ENCODE results near the gene SLC9A4.

The SLC9A4 gene

DNA sequence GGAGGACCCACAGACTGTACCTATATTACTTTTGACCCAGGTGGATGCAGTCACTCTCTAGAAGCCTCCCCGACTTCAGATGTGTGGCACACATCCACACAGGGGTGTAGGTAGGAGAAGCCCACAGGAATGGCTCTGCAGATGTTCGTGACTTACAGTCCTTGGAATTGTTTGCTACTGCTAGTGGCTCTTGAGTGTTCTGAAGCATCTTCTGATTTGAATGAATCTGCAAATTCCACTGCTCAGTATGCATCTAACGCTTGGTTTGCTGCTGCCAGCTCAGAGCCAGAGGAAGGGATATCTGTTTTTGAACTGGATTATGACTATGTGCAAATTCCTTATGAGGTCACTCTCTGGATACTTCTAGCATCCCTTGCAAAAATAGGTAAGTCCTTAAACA lies 605 bp downstream of the SLC9A4 start:
- CTCF ChIA-PET, result interaction anchor here (0.9 to 8.1 kb wide), 19 partner anchors 10 to 235 kb away, joined by 3 to 111 read pairs (median 5); no protein-coding TSS in a partner anchor
- WGBS (ENCODE audit: insufficient coverage), result 90% methylated on average over 2 of the region's 3 CpGs
- no peak overlapping the region for H3K27ac ChIP-seq (ENCODE audit: insufficient read depth in 1 of 2, low read depth in 1 of 2, low read length in 2 of 2, poor library complexity in 1 of 2, severe bottlenecking in 2 of 2)
- H3K4me3 ChIP-seq (ENCODE audit: control insufficient read depth in 1 of 7, extremely low read depth in 1 of 7, insufficient read depth in 4 of 7, low read depth in 2 of 7, low read length in 6 of 7), result no peak overlapping the region
- DNase-seq, result no peak
- no peaks in the 10 kb centered on the region for H3K36me3 ChIP-seq (ENCODE audit: control insufficient read depth in 4 of 4, insufficient read depth in 4 of 4, low read length in 3 of 4)
- POLR2A ChIA-PET, result no interaction called here
- H3K27me3 ChIP-seq (replicated peaks in 2 of 5; ENCODE audit: control insufficient read depth in 4 of 5, insufficient read depth in 5 of 5, low read length in 4 of 5), result peaks cover 0 to 23% (median 6%) of the 10 kb centered on the region in 5 experiments
- peaks cover 0 to 7% (median 5%) of the 10 kb centered on the region in 5 experiments for H3K9me3 ChIP-seq (ENCODE audit: control extremely low read depth in 1 of 5, control insufficient read depth in 4 of 5, insufficient read depth in 2 of 5, low read depth in 1 of 5, low read length in 4 of 5)
- no peaks in the 10 kb centered on the region for H3K4me1 ChIP-seq (ENCODE audit: control extremely low read depth in 1 of 4, control insufficient read depth in 4 of 4, insufficient read depth in 4 of 4, low read length in 3 of 4)

DNA sequence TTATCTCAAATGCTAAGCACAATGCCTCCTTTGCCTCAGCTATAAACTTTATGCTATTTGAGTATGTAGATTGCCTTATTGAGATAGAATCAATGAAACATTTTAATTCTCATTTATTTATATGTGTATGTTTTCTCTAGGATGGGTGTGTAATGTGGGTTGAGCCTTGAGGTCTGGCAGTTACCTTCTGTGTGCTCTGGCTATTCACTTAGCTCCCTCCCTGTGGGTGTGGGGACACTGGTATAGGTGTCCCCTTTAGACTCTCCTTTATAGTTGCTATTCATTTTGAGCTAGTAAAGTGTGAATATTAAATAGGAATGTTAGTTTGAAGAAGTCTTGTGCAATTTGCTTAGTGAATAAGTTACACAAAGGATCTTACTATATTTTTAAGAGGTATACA lies 1.8 kb downstream of the SLC9A4 start:
- ChIA-PET CTCF (interaction anchor here (0.7 to 8.1 kb wide), 10 partner anchors 9 to 330 kb away, joined by 3 to 111 read pairs (median 4); no protein-coding TSS in a partner anchor), POLR2A (no interaction called here)
- no peaks in the 10 kb centered on the region for H3K36me3 ChIP-seq (ENCODE audit: control insufficient read depth in 4 of 4, insufficient read depth in 4 of 4, low read length in 3 of 4)
- no peaks in the 10 kb centered on the region for H3K4me1 ChIP-seq (ENCODE audit: control extremely low read depth in 1 of 4, control insufficient read depth in 4 of 4, insufficient read depth in 4 of 4, low read length in 3 of 4)
- H3K9me3 ChIP-seq (ENCODE audit: control extremely low read depth in 1 of 5, control insufficient read depth in 4 of 5, insufficient read depth in 2 of 5, low read depth in 1 of 5, low read length in 4 of 5), result peaks cover 0 to 5% (median 0%) of the 10 kb centered on the region in 5 experiments
- H3K4me3 ChIP-seq (ENCODE audit: control insufficient read depth in 1 of 7, extremely low read depth in 1 of 7, insufficient read depth in 4 of 7, low read depth in 2 of 7, low read length in 6 of 7), result no peak overlapping the region
- peaks cover 0 to 29% (median 9%) of the 10 kb centered on the region in 5 experiments for H3K27me3 ChIP-seq (replicated peaks in 2 of 5; ENCODE audit: control insufficient read depth in 4 of 5, insufficient read depth in 5 of 5, low read length in 4 of 5)
- no peak for DNase-seq
- no peak overlapping the region for H3K27ac ChIP-seq (ENCODE audit: insufficient read depth in 1 of 2, low read depth in 1 of 2, low read length in 2 of 2, poor library complexity in 1 of 2, severe bottlenecking in 2 of 2)

DNA sequence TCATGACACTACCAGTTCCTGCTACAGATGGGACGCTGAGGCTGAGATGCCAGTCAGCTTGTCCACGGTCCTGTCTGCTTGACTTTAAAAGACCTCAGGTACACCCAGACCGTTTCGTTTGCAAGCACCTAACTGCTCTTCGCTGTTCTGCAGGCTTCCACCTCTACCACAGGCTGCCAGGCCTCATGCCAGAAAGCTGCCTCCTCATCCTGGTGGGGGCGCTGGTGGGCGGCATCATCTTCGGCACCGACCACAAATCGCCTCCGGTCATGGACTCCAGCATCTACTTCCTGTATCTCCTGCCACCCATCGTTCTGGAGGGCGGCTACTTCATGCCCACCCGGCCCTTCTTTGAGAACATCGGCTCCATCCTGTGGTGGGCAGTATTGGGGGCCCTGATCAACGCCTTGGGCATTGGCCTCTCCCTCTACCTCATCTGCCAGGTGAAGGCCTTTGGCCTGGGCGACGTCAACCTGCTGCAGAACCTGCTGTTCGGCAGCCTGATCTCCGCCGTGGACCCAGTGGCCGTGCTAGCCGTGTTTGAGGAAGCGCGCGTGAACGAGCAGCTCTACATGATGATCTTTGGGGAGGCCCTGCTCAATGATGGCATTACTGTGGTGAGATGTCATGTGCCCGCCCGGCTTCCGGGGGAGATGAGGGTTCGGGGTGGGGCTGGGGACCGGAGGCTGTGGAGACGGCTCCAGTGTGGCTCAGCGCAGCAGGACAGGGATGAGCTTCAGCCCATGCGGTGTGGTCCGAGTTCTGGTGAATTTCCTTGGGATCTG lies 5.9 kb downstream of the SLC9A4 start:
- H3K4me1 ChIP-seq (ENCODE audit: control extremely low read depth in 1 of 4, control insufficient read depth in 4 of 4, insufficient read depth in 4 of 4, low read length in 3 of 4), result peaks cover 0 to 4% (median 0%) of the 10 kb centered on the region in 4 experiments
- H3K4me3 ChIP-seq (ENCODE audit: control insufficient read depth in 1 of 7, extremely low read depth in 1 of 7, insufficient read depth in 4 of 7, low read depth in 2 of 7, low read length in 6 of 7), result no peak overlapping the region
- WGBS (ENCODE audit: insufficient coverage), result 96% methylated on average over 36 of the region's 36 CpGs
- H3K9me3 ChIP-seq (ENCODE audit: control extremely low read depth in 1 of 5, control insufficient read depth in 4 of 5, insufficient read depth in 2 of 5, low read depth in 1 of 5, low read length in 4 of 5), result no peaks in the 10 kb centered on the region
- ChIA-PET CTCF (interaction anchor here (0.9 to 1.8 kb wide), 4 partner anchors 21 to 137 kb away, joined by 3 to 6 read pairs (median 3); no protein-coding TSS in a partner anchor), POLR2A (no interaction called here)
- H3K36me3 ChIP-seq (ENCODE audit: control insufficient read depth in 4 of 4, insufficient read depth in 4 of 4, low read length in 3 of 4), result no peaks in the 10 kb centered on the region
- no peak for DNase-seq
- no peak overlapping the region for H3K27ac ChIP-seq (ENCODE audit: insufficient read depth in 1 of 2, low read depth in 1 of 2, low read length in 2 of 2, poor library complexity in 1 of 2, severe bottlenecking in 2 of 2)
- H3K27me3 ChIP-seq (replicated peaks in 2 of 5; ENCODE audit: control insufficient read depth in 4 of 5, insufficient read depth in 5 of 5, low read length in 4 of 5), result peaks cover 0 to 31% (median 13%) of the 10 kb centered on the region in 5 experiments

DNA sequence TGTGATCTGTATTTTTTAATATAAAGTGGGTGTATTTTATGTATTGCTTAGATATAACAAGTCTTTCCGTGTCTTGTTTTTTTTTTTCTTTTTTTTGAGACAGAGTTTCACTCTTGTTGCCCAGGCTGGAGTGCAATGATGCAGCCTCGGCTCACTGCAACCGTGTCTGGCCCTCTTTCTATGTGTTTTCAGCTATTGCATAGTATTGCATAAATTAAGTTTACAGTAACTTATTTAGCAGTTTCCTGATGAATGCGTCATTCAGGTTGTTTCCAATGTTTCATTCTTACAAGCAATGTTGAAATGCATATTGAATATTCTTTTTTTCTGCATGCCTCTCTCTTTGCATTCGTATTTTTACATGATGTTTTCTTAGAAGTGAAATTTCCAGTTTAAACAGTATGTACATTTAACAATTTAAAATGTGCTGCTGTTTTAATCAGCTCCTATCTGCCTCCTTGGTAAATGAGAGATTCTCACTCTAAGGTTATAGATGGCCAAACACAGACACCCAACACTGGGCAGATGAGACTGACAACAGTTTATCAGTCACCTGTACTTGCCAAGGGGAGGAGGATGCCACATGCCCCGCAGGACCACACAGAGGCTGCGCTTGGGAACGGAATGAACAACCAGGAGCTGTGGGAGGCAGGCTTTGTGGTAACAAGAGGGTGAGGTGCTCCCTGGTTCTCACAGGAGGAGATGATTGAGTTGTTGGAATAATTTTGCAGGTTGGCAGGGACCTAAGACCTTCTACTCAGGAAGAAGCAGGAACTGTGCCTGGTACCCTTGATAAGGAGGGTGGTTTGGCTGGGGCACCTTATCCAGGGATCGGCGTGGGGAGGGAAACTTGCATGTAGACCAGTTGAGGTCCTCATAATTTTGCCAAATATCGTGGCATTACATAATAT lies 7.5 kb downstream of the SLC9A4 start:
- ChIA-PET CTCF (interaction anchor here (1.3 kb wide), 1 partner anchor 9 kb away, joined by 3 read pairs; no protein-coding TSS in a partner anchor), POLR2A (no interaction called here)
- Histone ChIP-seq H3K4me1 (ENCODE audit: control extremely low read depth in 1 of 4, control insufficient read depth in 4 of 4, insufficient read depth in 4 of 4, low read length in 3 of 4) (peaks cover 0 to 4% (median 0%) of the 10 kb centered on the region in 4 experiments), H3K9me3 (ENCODE audit: control extremely low read depth in 1 of 5, control insufficient read depth in 4 of 5, insufficient read depth in 2 of 5, low read depth in 1 of 5, low read length in 4 of 5) (no peaks in the 10 kb centered on the region), H3K27me3 (replicated peaks in 2 of 5; ENCODE audit: control insufficient read depth in 4 of 5, insufficient read depth in 5 of 5, low read length in 4 of 5) (peaks cover 0 to 39% (median 19%) of the 10 kb centered on the region in 5 experiments), H3K4me3 (ENCODE audit: control insufficient read depth in 1 of 7, extremely low read depth in 1 of 7, insufficient read depth in 4 of 7, low read depth in 2 of 7, low read length in 6 of 7) (no peak overlapping the region), H3K27ac (ENCODE audit: insufficient read depth in 1 of 2, low read depth in 1 of 2, low read length in 2 of 2, poor library complexity in 1 of 2, severe bottlenecking in 2 of 2) (no peak overlapping the region), H3K36me3 (ENCODE audit: control insufficient read depth in 4 of 4, insufficient read depth in 4 of 4, low read length in 3 of 4) (no peaks in the 10 kb centered on the region)
- DNase-seq, result no peak
- WGBS (ENCODE audit: insufficient coverage), result 85% methylated on average over 5 of the region's 11 CpGs

DNA sequence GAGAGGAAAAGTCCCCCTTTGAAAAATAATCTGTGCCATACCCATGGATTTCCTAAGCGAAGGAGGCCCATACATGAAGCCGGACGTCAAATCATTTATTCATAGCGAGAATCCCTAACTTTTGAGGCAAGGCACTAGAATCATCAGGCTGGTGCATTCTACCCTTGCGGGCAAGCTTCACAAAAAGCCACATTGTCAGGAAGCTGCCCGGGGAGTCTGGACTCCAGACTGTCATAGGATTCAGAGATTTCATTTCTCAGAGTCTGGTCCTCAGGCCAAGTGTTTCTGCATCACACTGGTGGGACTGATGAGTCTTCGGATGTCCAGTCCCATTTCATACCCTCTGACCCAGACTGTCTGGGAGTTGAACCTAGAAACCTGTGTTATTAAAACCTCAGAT lies 8.9 kb downstream of the SLC9A4 start:
- CTCF ChIA-PET, result no interaction called here
- POLR2A ChIA-PET, result no interaction called here
- H3K27ac ChIP-seq (ENCODE audit: insufficient read depth in 1 of 2, low read depth in 1 of 2, low read length in 2 of 2, poor library complexity in 1 of 2, severe bottlenecking in 2 of 2), result no peak overlapping the region
- H3K36me3 ChIP-seq (ENCODE audit: control insufficient read depth in 4 of 4, insufficient read depth in 4 of 4, low read length in 3 of 4), result no peaks in the 10 kb centered on the region
- peaks cover 0 to 9% (median 0%) of the 10 kb centered on the region in 4 experiments for H3K4me1 ChIP-seq (ENCODE audit: control extremely low read depth in 1 of 4, control insufficient read depth in 4 of 4, insufficient read depth in 4 of 4, low read length in 3 of 4)
- H3K9me3 ChIP-seq (ENCODE audit: control extremely low read depth in 1 of 5, control insufficient read depth in 4 of 5, insufficient read depth in 2 of 5, low read depth in 1 of 5, low read length in 4 of 5), result no peaks in the 10 kb centered on the region
- no peak overlapping the region for H3K4me3 ChIP-seq (ENCODE audit: control insufficient read depth in 1 of 7, extremely low read depth in 1 of 7, insufficient read depth in 4 of 7, low read depth in 2 of 7, low read length in 6 of 7)
- WGBS (ENCODE audit: insufficient coverage), result 81% methylated on average over 6 of the region's 7 CpGs
- DNase-seq, result no peak
- peaks cover 0 to 50% (median 19%) of the 10 kb centered on the region in 5 experiments for H3K27me3 ChIP-seq (replicated peaks in 2 of 5; ENCODE audit: control insufficient read depth in 4 of 5, insufficient read depth in 5 of 5, low read length in 4 of 5)

DNA sequence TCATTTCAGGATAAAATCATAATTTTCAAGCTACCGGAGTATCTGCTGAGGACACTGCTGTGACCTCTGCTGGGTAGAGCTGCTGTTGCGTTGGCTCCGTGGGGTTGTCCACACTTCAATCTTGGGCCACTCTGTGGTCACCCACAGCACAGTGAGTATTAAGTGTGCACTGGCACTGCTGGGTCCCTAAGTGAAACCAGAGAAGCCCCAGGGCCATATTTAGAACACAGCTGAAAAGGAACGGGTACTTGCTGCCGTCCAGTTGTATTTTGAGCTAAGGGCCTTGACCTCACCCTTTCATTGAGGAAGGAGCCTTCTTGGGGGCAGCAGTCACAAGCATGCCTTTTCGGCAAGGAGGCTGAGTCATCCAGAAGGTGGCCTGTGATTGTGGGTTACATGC lies 10.1 kb downstream of the SLC9A4 start:
- POLR2A ChIA-PET, result no interaction called here
- 97% methylated on average over 6 of the region's 6 CpGs for WGBS (ENCODE audit: insufficient coverage)

More for the DNA sequence above, 10.1 kb downstream of the SLC9A4 start:
- no peaks in the 10 kb centered on the region for H3K9me3 ChIP-seq (ENCODE audit: control extremely low read depth in 1 of 5, control insufficient read depth in 4 of 5, insufficient read depth in 2 of 5, low read depth in 1 of 5, low read length in 4 of 5)
- CTCF ChIA-PET, result interaction anchor here (0.8 to 2.8 kb wide), 6 partner anchors 9 to 222 kb away, joined by 3 to 18 read pairs (median 4); partner anchors contain the start of gene SLC9A4
- H3K4me1 ChIP-seq (ENCODE audit: control extremely low read depth in 1 of 4, control insufficient read depth in 4 of 4, insufficient read depth in 4 of 4, low read length in 3 of 4), result peaks cover 7 to 21% (median 9%) of the 10 kb centered on the region in 4 experiments
- no peak overlapping the region for H3K4me3 ChIP-seq (ENCODE audit: control insufficient read depth in 1 of 7, extremely low read depth in 1 of 7, insufficient read depth in 4 of 7, low read depth in 2 of 7, low read length in 6 of 7)
- no peaks in the 10 kb centered on the region for H3K36me3 ChIP-seq (ENCODE audit: control insufficient read depth in 4 of 4, insufficient read depth in 4 of 4, low read length in 3 of 4)
- H3K27me3 ChIP-seq (replicated peaks in 2 of 5; ENCODE audit: control insufficient read depth in 4 of 5, insufficient read depth in 5 of 5, low read length in 4 of 5), result peaks cover 0 to 48% (median 22%) of the 10 kb centered on the region in 5 experiments
- H3K27ac ChIP-seq (ENCODE audit: insufficient read depth in 1 of 2, low read depth in 1 of 2, low read length in 2 of 2, poor library complexity in 1 of 2, severe bottlenecking in 2 of 2), result no peak overlapping the region
- DNase-seq, result no peak
